HepG2 (cell line): ENCODE results near the gene LDLRAD4. TPM values are rescaled to one million over a fixed set of nuclear protein-coding genes. Genes with fewer than 3 reads are reported as not detected.

Source experiments
- ATAC-seq: fragments of 200-7000 bp; cut with Tn5 transposase; 3 replicates; pipeline ENCODE4 v1.9.1; 2020; ENCODE audit warnings: mild to moderate bottlenecking, moderate library complexity
- BruUV-seq: library from RNA; stranded (reverse); fragments of 400-500 nt; replicated peaks from 2 replicates; lab custom pipeline; 2021; lab: Mats Ljungman, UMichigan
- CTCF ChIA-PET: fragments of 300-600 bp; formaldehyde crosslinking; extraction: SDS; loops from one replicate; lab custom pipeline; 2021; ENCODE audit warnings: low total read pairs, inconsistent platforms, low intra/inter-chr PET ratio; lab: Yijun Ruan, JAX
- POLR2A ChIA-PET: fragments of 350-600 bp; sonication (Branson Sonifier 250); formaldehyde crosslinking; loops from one replicate; lab custom pipeline; 2020; ENCODE audit warnings: antibody characterized with exemption, inconsistent platforms; lab: Yijun Ruan, JAX
- DNase-seq: peaks from one replicate; pipeline ENCODE4 v3.0.0-alpha.2; 2015; ENCODE audit warnings: low spot score
- FAIRE-seq: peaks from 3 replicates; lab custom pipeline; 2011; peaks lifted over from hg19 to GRCh38; lab: Jason Lieb, UNC
- H2AFZ ChIP-seq: one replicate; pipeline ENCODE4 v1.6.1; 2011; ENCODE audit warnings: low read length, inconsistent platforms
- H3K27ac ChIP-seq: fragments of 300-600 bp; 3 replicates; pipeline ENCODE4 v1.8.0; 2011; ENCODE audit warnings: mixed run types, mild to moderate bottlenecking, mixed read lengths, low read length, inconsistent platforms; ENCODE audit not compliant: insufficient read depth; ENCODE audit errors: extremely low read length
- H3K27me3 ChIP-seq, 2 experiments: fragments of 200-600 bp in 1 of 2; 2 replicates in 1 of 2; 3 replicates in 1 of 2; pipeline versions ENCODE4 v1.6.0 to v1.8.0; 2011; ENCODE audit warnings: low read length in 2 of 2, mild to moderate bottlenecking in 2 of 2, moderate library complexity in 2 of 2, inconsistent platforms in 1 of 2; ENCODE audit not compliant: insufficient read depth in 2 of 2, control insufficient read depth in 1 of 2
- H3K36me3 ChIP-seq, 2 experiments: fragments of 200-600 bp in 1 of 2; replicated peaks in 1 of 2; 2 replicates in 1 of 2; 3 replicates in 1 of 2; pipeline versions ENCODE4 v1.5.1 to v1.8.0; 2011; ENCODE audit warnings: low read length in 2 of 2, inconsistent platforms in 1 of 2; ENCODE audit not compliant: insufficient read depth in 2 of 2, control insufficient read depth in 1 of 2
- H3K4me1 ChIP-seq: 2 replicates; pipeline ENCODE4 v1.5.1; 2012; ENCODE audit warnings: low read length, inconsistent platforms; ENCODE audit not compliant: insufficient read depth
- H3K4me2 ChIP-seq: 2 replicates; pipeline ENCODE4 v1.6.0; 2011; ENCODE audit warnings: low read depth, low read length, inconsistent platforms
- H3K4me3 ChIP-seq, 3 experiments: fragments of 200-600 bp in 1 of 3; sonication (generic), shearing (Covaris generic) in 1 of 3; replicated peaks in 1 of 3; 2 replicates each; pipeline ENCODE4 v1.5.1; 2011 to 2016; ENCODE audit warnings: low read length in 3 of 3, inconsistent platforms in 2 of 3, low read depth in 2 of 3, mild to moderate bottlenecking in 2 of 3, control low read depth in 1 of 3, mixed read lengths in 1 of 3; ENCODE audit not compliant: insufficient read depth in 1 of 3
- H3K79me2 ChIP-seq: one replicate; pipeline ENCODE4 v1.6.1; 2011; ENCODE audit warnings: low read length, inconsistent platforms; ENCODE audit not compliant: insufficient read depth
- H3K9ac ChIP-seq: 2 replicates; pipeline ENCODE4 v1.6.0; 2011; ENCODE audit warnings: mild to moderate bottlenecking, low read depth, low read length, inconsistent platforms; ENCODE audit not compliant: insufficient read depth
- H3K9me3 ChIP-seq: 2 replicates; pipeline ENCODE4 v1.5.1; 2012; ENCODE audit warnings: mild to moderate bottlenecking, low read length
- H4K20me1 ChIP-seq: 2 replicates; pipeline ENCODE4 v1.6.0; 2011; ENCODE audit warnings: inconsistent platforms, mild to moderate bottlenecking, low read length, moderate library complexity; ENCODE audit not compliant: insufficient read depth
- MED1 ChIP-seq: sonication (generic); formaldehyde crosslinking; IDR thresholded peaks from 2 replicates; pipeline ENCODE4 v1.4.0; 2020; ENCODE audit warnings: missing genetic modification reagents
- MXD1 ChIP-seq: sonication (generic); formaldehyde crosslinking; IDR thresholded peaks from 2 replicates; pipeline ENCODE4 v1.4.0; 2020; ENCODE audit warnings: mild to moderate bottlenecking, missing genetic modification reagents
- SRF ChIP-seq: IDR thresholded peaks from 2 replicates; pipeline ENCODE4 v1.6.1; 2011; ENCODE audit warnings: mild to moderate bottlenecking, low read depth, low read length, moderate library complexity
- THAP9 ChIP-seq: sonication (generic); formaldehyde crosslinking; IDR thresholded peaks from 2 replicates; pipeline ENCODE4; 2020; ENCODE audit warnings: missing genetic modification reagents, mild to moderate bottlenecking, borderline replicate concordance
- XBP1 ChIP-seq: sonication (generic); formaldehyde crosslinking; IDR thresholded peaks from 2 replicates; pipeline ENCODE4 v1.5.0; 2020; ENCODE audit warnings: missing genetic modification reagents
- ZNF10 ChIP-seq: sonication (generic); formaldehyde crosslinking; IDR thresholded peaks from 2 replicates; pipeline ENCODE4 v1.4.0; 2020; ENCODE audit warnings: mild to moderate bottlenecking, low read depth, missing genetic modification reagents, borderline replicate concordance
- WGBS: methylation state at CpG from one replicate; pipeline ENCODE4 v1.1.6; 2017; ENCODE audit warnings: low lambda C conversion rate; 5-methylcytosine and 5-hydroxymethylcytosine counted together
- in situ Hi-C: cut with HindIII; loops from 2 replicates; pipeline ENCODE4 v1.10.0; 2017; ENCODE audit warnings: low pct_unique_long_range_greater_than_20kb; ENCODE audit not compliant: extremely low pct_ligation_motif_present
- intact Hi-C: fragments of 100-400 bp; cut with micrococcal nuclease; formaldehyde crosslinking; loops from one replicate; pipeline ENCODE4 v1.10.0; 2022; ENCODE audit not compliant: unreplicated experiment
- polyA plus RNA-seq, 8 experiments: library from polyadenylated mRNA; depleted of rRNA in 3 of 8; stranded (reverse) in 7 of 8; unstranded in 1 of 8; fragments of >200 nt; fragmentation: Illumina TruSeq in 4 of 8; extraction: Trizol in 4 of 8; gene quantifications; 2 replicates each; pipeline versions ENCODE4 v1.2.1 to v1.2.3, GENCODE V29; 2011 to 2016; ENCODE audit warnings: low read depth in 4 of 8, missing spikeins in 1 of 8, mixed read lengths in 1 of 8; ENCODE audit not compliant: insufficient read depth in 1 of 8
- total RNA-seq, 5 experiments: library from RNA; depleted of rRNA; stranded (reverse); fragments of >200 nt; fragmentation: Illumina TruSeq; extraction: Trizol; gene quantifications; 2 replicates each; pipeline ENCODE4 v1.2.3, GENCODE V29; 2016; ENCODE audit warnings: low read depth in 1 of 5

LDLRAD4 gene
- total and polyA plus RNA-seq, 2 of the 13 experiments (the other 11 are each of a cell fraction or from before 2014, with no cell fraction given) = 13.6 to 20.9 TPM

- 81% methylated on average over 3 of the region's 4 CpGs for WGBS
- Histone ChIP-seq H3K4me2 (no peak overlapping the region), H3K9ac (no peak overlapping the region), H3K4me3 (no peak overlapping the region), H4K20me1 (no peaks in the 10 kb centered on the region), H3K36me3 (no peaks in the 10 kb centered on the region), H3K27me3 (no peaks in the 10 kb centered on the region), H3K4me1 (peaks cover 57% of the 10 kb centered on the region), H2AFZ (no peak overlapping the region), H3K27ac (no peak overlapping the region), H3K79me2 (no peaks in the 10 kb centered on the region), H3K9me3 (no peaks in the 10 kb centered on the region)
- TF ChIP-seq THAP9 (no peak), MXD1 (CRISPR knock-in tag) (no peak), SRF (no peak), ZNF10 (CRISPR knock-in tag) (no peak), XBP1 (CRISPR knock-in tag) (no peak), MED1 (CRISPR knock-in tag) (no peak)
- BruUV-seq = no TSS peak
- no peak for FAIRE-seq
- ATAC-seq = no peak
- POLR2A ChIA-PET = no interaction called here
- intact Hi-C loops (loop anchor here (10.0 kb wide), 1 partner anchor 211 kb away; no protein-coding TSS in a partner anchor), in situ Hi-C loops (no loop called here)
- no peak for DNase-seq
- CTCF ChIA-PET = no interaction called here
These were observed 327.4 kb downstream of the LDLRAD4 start for GRCh38 chr18:13545955-13546354.
